Stimulated activated CD4-positive, alpha-beta T cell treated with anti-CD3 and anti-CD28 coated beads, Interleukin-1b, Interleukin-23, amount 100 ng/mL, for 1 hour (primary cell): ENCODE measurements around the gene CERS6.

Source experiments
- DNase-seq, 2 donors: peaks; one replicate each; pipeline ENCODE4 v3.0.0-alpha.2; 2020; ENCODE audit warnings: low read depth in 2 of 2

CERS6 gene

GRCh38 chr2:168529054-168529833 is 73.2 kb downstream of the CERS6 start:
- no peak for DNase-seq

GRCh38 chr2:168529900-168530561 is 74.0 kb downstream of the CERS6 start:
- DNase-seq, result no peak

GRCh38 chr2:168530982-168531622 is 75.0 kb downstream of the CERS6 start:
- no peak for DNase-seq

- no peak for DNase-seq
Observed at GRCh38 chr2:168534926-168535325, 78.9 kb downstream of the CERS6 start.

- DNase-seq, result no peak
Observed at GRCh38 chr2:168536925-168537466, 80.9 kb downstream of the CERS6 start.

- no peak for DNase-seq
Observed at GRCh38 chr2:168538133-168538532, 82.1 kb downstream of the CERS6 start.

GRCh38 chr2:168538534-168538933 is 82.5 kb downstream of the CERS6 start:
- no peak for DNase-seq

- DNase-seq, result no peak
Observed at GRCh38 chr2:168539945-168540344, 83.9 kb downstream of the CERS6 start.

GRCh38 chr2:168541858-168542257 is 85.8 kb downstream of the CERS6 start:
- DNase-seq, result no peak

- no peak for DNase-seq
Observed at GRCh38 chr2:168543037-168543436, 87.0 kb downstream of the CERS6 start.

GRCh38 chr2:168543935-168544334 is 87.9 kb downstream of the CERS6 start:
- DNase-seq, result no peak

- DNase-seq, result no peak
Observed at GRCh38 chr2:168545439-168546082, 89.5 kb downstream of the CERS6 start.

- DNase-seq, result no peak
Observed at GRCh38 chr2:168550670-168551069, 94.6 kb downstream of the CERS6 start.

- no peak for DNase-seq
Observed at GRCh38 chr2:168552450-168552856, 96.4 kb downstream of the CERS6 start.

- no peak for DNase-seq
Observed at GRCh38 chr2:168555283-168555682, 99.2 kb downstream of the CERS6 start.

- no peak for DNase-seq
Observed at GRCh38 chr2:168559187-168559586, 103.1 kb downstream of the CERS6 start.

- DNase-seq, result no peak
Observed at GRCh38 chr2:168560817-168561499, 104.9 kb downstream of the CERS6 start.

GRCh38 chr2:168561991-168562390 is 105.9 kb downstream of the CERS6 start:
- no peak for DNase-seq

- no peak for DNase-seq
Observed at GRCh38 chr2:168562971-168563370, 106.9 kb downstream of the CERS6 start.

- DNase-seq, result no peak
Observed at GRCh38 chr2:168564641-168565040, 108.6 kb downstream of the CERS6 start.

- no peak for DNase-seq
Observed at GRCh38 chr2:168565112-168565511, 109.0 kb downstream of the CERS6 start.
